Duodenal mucosa (tissue), 2 donors: Measurements from ENCODE around the gene KLRD1.

ENCODE experiments used
- H3K27ac ChIP-seq: one replicate; pipeline ENCODE4 v1.7.0; 2013; ENCODE audit warnings: low read depth, low read length
- H3K27me3 ChIP-seq, 2 donors: one replicate each; pipeline ENCODE4 v1.7.0; 2013; ENCODE audit warnings: low read length in 2 of 2, control low read depth in 1 of 2; ENCODE audit not compliant: insufficient read depth in 2 of 2, control insufficient read depth in 1 of 2
- H3K36me3 ChIP-seq, 2 donors: one replicate each; pipeline ENCODE4 v1.7.0; 2013; ENCODE audit warnings: low read length in 2 of 2, control low read depth in 1 of 2; ENCODE audit not compliant: insufficient read depth in 2 of 2, control insufficient read depth in 1 of 2
- H3K4me1 ChIP-seq, 2 donors: one replicate each; pipeline ENCODE4 v1.7.0; 2013; ENCODE audit warnings: low read length in 2 of 2, control low read depth in 1 of 2; ENCODE audit not compliant: insufficient read depth in 2 of 2, control insufficient read depth in 1 of 2
- H3K4me3 ChIP-seq, 2 donors: one replicate each; pipeline ENCODE4 v1.7.0; 2013; ENCODE audit warnings: low read length in 2 of 2, low read depth in 1 of 2
- H3K9ac ChIP-seq, 2 donors: one replicate each; pipeline ENCODE4 v1.7.0; 2013; ENCODE audit warnings: low read length in 2 of 2, low read depth in 1 of 2
- H3K9me3 ChIP-seq, 2 donors: one replicate each; pipeline ENCODE4 v1.7.0; 2013; ENCODE audit warnings: low read length in 2 of 2, control low read depth in 1 of 2; ENCODE audit not compliant: control insufficient read depth in 1 of 2

KLRD1 gene

GRCh38 chr12:10307630-10308029, at the start of gene KLRD1:
TSS of gene KLRD1 (plus strand) at chr12:10307870. CDS start at chr12:10308078, 208 bp downstream.
- no peak within 1 kb of the TSS for H3K27ac ChIP-seq
- no peaks in the 10 kb centered on the region for H3K36me3 ChIP-seq
- H3K27me3 ChIP-seq: no peaks in the 10 kb centered on the region
- no peaks in the 10 kb centered on the region for H3K9me3 ChIP-seq
- no peaks in the 10 kb centered on the region for H3K4me1 ChIP-seq
- no peak within 1 kb of the TSS for H3K4me3 ChIP-seq
- H3K9ac ChIP-seq: no peak within 1 kb of the TSS

- Histone ChIP-seq H3K9me3 (no peaks in the 10 kb centered on the region), H3K36me3 (no peaks in the 10 kb centered on the region), H3K27ac (no peak overlapping the region), H3K4me1 (no peaks in the 10 kb centered on the region), H3K9ac (no peak overlapping the region), H3K4me3 (no peak overlapping the region), H3K27me3 (no peaks in the 10 kb centered on the region)
Measured at GRCh38 chr12:10260927-10261326, 46.7 kb upstream of the KLRD1 start.

- no peaks in the 10 kb centered on the region for H3K9me3 ChIP-seq
- H3K27ac ChIP-seq: no peak overlapping the region
- no peaks in the 10 kb centered on the region for H3K4me1 ChIP-seq
- H3K4me3 ChIP-seq: no peak overlapping the region
- H3K27me3 ChIP-seq: no peaks in the 10 kb centered on the region
- H3K36me3 ChIP-seq: no peaks in the 10 kb centered on the region
- H3K9ac ChIP-seq: no peak overlapping the region
Measured at GRCh38 chr12:10268037-10268436, 39.6 kb upstream of the KLRD1 start.

GRCh38 chr12:10272467-10272866, 35.2 kb upstream of the KLRD1 start:
- no peak overlapping the region for H3K9ac ChIP-seq
- H3K36me3 ChIP-seq: no peaks in the 10 kb centered on the region
- H3K4me1 ChIP-seq: no peaks in the 10 kb centered on the region
- no peaks in the 10 kb centered on the region for H3K9me3 ChIP-seq
- H3K27me3 ChIP-seq: no peaks in the 10 kb centered on the region
- no peak overlapping the region for H3K4me3 ChIP-seq
- no peak overlapping the region for H3K27ac ChIP-seq

GRCh38 chr12:10276774-10277173, 30.9 kb upstream of the KLRD1 start:
- Histone ChIP-seq H3K27me3 (no peaks in the 10 kb centered on the region), H3K4me1 (no peaks in the 10 kb centered on the region), H3K27ac (no peak overlapping the region), H3K36me3 (no peaks in the 10 kb centered on the region), H3K9ac (no peak overlapping the region), H3K4me3 (no peak overlapping the region), H3K9me3 (no peaks in the 10 kb centered on the region)

- Histone ChIP-seq H3K27me3 (no peaks in the 10 kb centered on the region), H3K9ac (no peak overlapping the region), H3K27ac (no peak overlapping the region), H3K4me1 (no peaks in the 10 kb centered on the region), H3K9me3 (no peaks in the 10 kb centered on the region), H3K4me3 (no peak overlapping the region), H3K36me3 (no peaks in the 10 kb centered on the region)
Measured at GRCh38 chr12:10278104-10278503, 29.6 kb upstream of the KLRD1 start.

GRCh38 chr12:10279937-10280336, 27.7 kb upstream of the KLRD1 start:
- Histone ChIP-seq H3K27me3 (no peaks in the 10 kb centered on the region), H3K27ac (no peak overlapping the region), H3K4me1 (no peaks in the 10 kb centered on the region), H3K9me3 (no peaks in the 10 kb centered on the region), H3K36me3 (no peaks in the 10 kb centered on the region), H3K9ac (no peak overlapping the region), H3K4me3 (no peak overlapping the region)

GRCh38 chr12:10283027-10283426, 24.6 kb upstream of the KLRD1 start:
- Histone ChIP-seq H3K36me3 (no peaks in the 10 kb centered on the region), H3K4me1 (no peaks in the 10 kb centered on the region), H3K4me3 (no peak overlapping the region), H3K27me3 (no peaks in the 10 kb centered on the region), H3K9ac (no peak overlapping the region), H3K9me3 (no peaks in the 10 kb centered on the region), H3K27ac (no peak overlapping the region)

GRCh38 chr12:10285919-10286318, 21.8 kb upstream of the KLRD1 start:
- no peaks in the 10 kb centered on the region for H3K27me3 ChIP-seq
- no peaks in the 10 kb centered on the region for H3K36me3 ChIP-seq
- H3K9me3 ChIP-seq: no peaks in the 10 kb centered on the region
- H3K4me1 ChIP-seq: no peaks in the 10 kb centered on the region
- H3K4me3 ChIP-seq: no peak overlapping the region
- no peak overlapping the region for H3K27ac ChIP-seq
- no peak overlapping the region for H3K9ac ChIP-seq

- Histone ChIP-seq H3K4me3 (no peak overlapping the region), H3K27ac (no peak overlapping the region), H3K27me3 (no peaks in the 10 kb centered on the region), H3K36me3 (no peaks in the 10 kb centered on the region), H3K9me3 (no peaks in the 10 kb centered on the region), H3K9ac (no peak overlapping the region), H3K4me1 (no peaks in the 10 kb centered on the region)
Measured at GRCh38 chr12:10289005-10289754, 18.5 kb upstream of the KLRD1 start.
